Uterus (tissue), 2 donors: ENCODE results near the gene DDR2.

Experiments used
- CTCF ChIP-seq, 4 experiments: fragments of 200-600 bp in 2 of 4; fragments of 450-650 bp in 2 of 4; sonication (generic) in 2 of 4; IDR thresholded peaks; one replicate each; pipeline ENCODE4 v1.5.1; 2016 to 2019; ENCODE audit warnings: antibody characterized with exemption in 4 of 4, mild to moderate bottlenecking in 2 of 4, moderate library complexity in 1 of 4
- POLR2A ChIP-seq, 2 donors: fragments of 450-650 bp; IDR thresholded peaks; one replicate each; pipeline ENCODE4 v1.6.1; 2016; ENCODE audit warnings: antibody characterized with exemption in 2 of 2, mild to moderate bottlenecking in 1 of 2, moderate library complexity in 1 of 2

- no peak for TF ChIP-seq CTCF (IDR thresholded peaks at IDR 0.05)
- no peak for TF ChIP-seq POLR2A (IDR thresholded peaks at IDR 0.05)
Measured at GRCh38 chr1:162720996-162721395, 88.7 kb downstream of the DDR2 start.
